Nephron progenitor cell (in vitro differentiated cells): Measurements from ENCODE around the gene CCR9.

Experiments
- DNase-seq: peaks from one replicate; pipeline ENCODE4 v3.0.0; 2021
- H3K27ac Mint-ChIP-seq: 2 replicates; pipeline ENCODE4 v1.8.0; 2021; ENCODE audit warnings: mild to moderate bottlenecking, moderate library complexity, mixed read lengths
- H3K27me3 Mint-ChIP-seq: 2 replicates; pipeline ENCODE4 v1.8.0; 2021; ENCODE audit warnings: mild to moderate bottlenecking, low read depth, mixed read lengths; ENCODE audit not compliant: poor library complexity
- H3K36me3 Mint-ChIP-seq: 2 replicates; pipeline ENCODE4 v1.8.0; 2021; ENCODE audit warnings: low read depth, mixed read lengths
- H3K4me1 Mint-ChIP-seq: 2 replicates; pipeline ENCODE4 v1.8.0; 2021; ENCODE audit warnings: mixed read lengths
- H3K4me3 Mint-ChIP-seq: 2 replicates; pipeline ENCODE4 v1.8.0; 2021; ENCODE audit warnings: mild to moderate bottlenecking, moderate library complexity, mixed read lengths
- H3K9me3 Mint-ChIP-seq: 2 replicates; pipeline ENCODE4 v1.8.0; 2021; ENCODE audit warnings: mild to moderate bottlenecking, moderate library complexity, mixed read lengths
- CTCF ChIP-seq: fragments of 200-600 bp; sonication (generic); IDR thresholded peaks from 2 replicates; pipeline ENCODE4 v1.5.0; 2021; ENCODE audit warnings: antibody characterized with exemption

CCR9 gene

GRCh38 chr3:45950686-45951600, 64.6 kb downstream of the CCR9 start:
- no peak overlapping the region for H3K27ac Mint-ChIP-seq
- H3K4me3 Mint-ChIP-seq, result no peak overlapping the region
- H3K27me3 Mint-ChIP-seq, result no peaks in the 10 kb centered on the region
- no peaks in the 10 kb centered on the region for H3K4me1 Mint-ChIP-seq
- peaks cover 66% of the 10 kb centered on the region for H3K36me3 Mint-ChIP-seq
- no peak for TF ChIP-seq CTCF
- DNase-seq, result no peak
- H3K9me3 Mint-ChIP-seq, result no peaks in the 10 kb centered on the region

- H3K4me1 Mint-ChIP-seq, result no peaks in the 10 kb centered on the region
- H3K27ac Mint-ChIP-seq, result no peak overlapping the region
- no peaks in the 10 kb centered on the region for H3K9me3 Mint-ChIP-seq
- TF ChIP-seq CTCF, result no peak
- DNase-seq, result no peak
- H3K4me3 Mint-ChIP-seq, result no peak overlapping the region
- H3K27me3 Mint-ChIP-seq, result no peaks in the 10 kb centered on the region
- H3K36me3 Mint-ChIP-seq, result peaks cover 59% of the 10 kb centered on the region
Observed at GRCh38 chr3:45951946-45952345, 65.6 kb downstream of the CCR9 start.

DNA sequence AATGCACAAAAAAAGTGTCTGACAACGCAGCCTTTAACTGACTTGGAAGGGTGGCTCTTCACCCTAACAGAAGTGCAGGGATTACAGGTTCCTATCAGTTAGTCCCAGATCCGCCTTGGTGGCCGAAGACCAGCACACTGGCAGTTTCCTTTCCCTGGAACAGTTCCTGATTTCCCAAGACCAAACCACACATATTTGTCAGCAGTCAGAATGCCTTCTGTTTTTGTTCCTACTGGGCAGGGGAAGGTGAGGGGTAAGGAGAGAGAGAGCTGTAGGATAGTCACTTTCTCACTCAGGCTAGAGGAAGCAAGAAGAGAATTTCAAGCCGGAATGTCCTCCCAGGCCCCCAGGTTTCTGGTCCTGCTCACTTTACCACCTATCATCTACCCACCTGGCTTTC, 66.1 kb downstream of the CCR9 start:
- Mint-ChIP-seq H3K36me3 (peaks cover 57% of the 10 kb centered on the region), H3K4me1 (no peaks in the 10 kb centered on the region), H3K4me3 (no peak overlapping the region), H3K27ac (no peak overlapping the region), H3K9me3 (no peaks in the 10 kb centered on the region), H3K27me3 (no peaks in the 10 kb centered on the region)
- no peak for TF ChIP-seq CTCF
- no peak for DNase-seq
